ENCODE results near the gene FARP2.
"Not testable (repeated sequence)": the region's sequence is repeated elsewhere in the genome, so short reads cannot be mapped to it uniquely, and the experiment has no call there.

The FARP2 gene

GRCh38 chr2:241445426-241445825 lies 89.3 kb downstream of the FARP2 start:
- Histone ChIP-seq H3K79me1 (ENCODE audit: low read depth, low read length) (no peaks in the 10 kb centered on the region), H3K4ac (ENCODE audit: low read length) (no peak overlapping the region), H3K27ac (replicated peaks; ENCODE audit: low read length) (no peak overlapping the region), H2BK5ac (ENCODE audit: low read length) (no peak overlapping the region), H3K23ac (ENCODE audit: low read depth, low read length, poor library complexity) (no peak overlapping the region), H3K9me3 (replicated peaks in 1 of 2; ENCODE audit: control insufficient read depth in 2 of 2, insufficient read depth in 1 of 2, low read depth in 1 of 2, low read length in 2 of 2) (no peaks in the 10 kb centered on the region), H3K4me3 (ENCODE audit: low read length in 2 of 2) (no peak overlapping the region), H2BK12ac (ENCODE audit: low read length) (no peak overlapping the region), H2AK5ac (ENCODE audit: low read depth, low read length) (no peak overlapping the region), H3K4me2 (ENCODE audit: insufficient read depth, low read length, poor library complexity, severe bottlenecking) (no peak overlapping the region), H2BK120ac (ENCODE audit: low read depth, low read length) (no peak overlapping the region), H4K91ac (ENCODE audit: low read depth, low read length, poor library complexity) (no peak overlapping the region), H3K9ac (ENCODE audit: low read depth, low read length, poor library complexity) (no peak overlapping the region), H2AFZ (ENCODE audit: low read length) (no peak overlapping the region), H3K14ac (ENCODE audit: low read length) (no peak overlapping the region), H3K18ac (ENCODE audit: low read length) (no peak overlapping the region), H4K8ac (ENCODE audit: low read depth, low read length) (no peak overlapping the region), H3K27me3 (ENCODE audit: control insufficient read depth in 3 of 3, insufficient read depth in 3 of 3, low read depth in 1 of 3, low read length in 3 of 3) (no peaks in the 10 kb centered on the region), H3K36me3 (replicated peaks in 1 of 2; ENCODE audit: control insufficient read depth in 2 of 2, insufficient read depth in 2 of 2, low read length in 2 of 2) (peaks cover 6 to 53% of the 10 kb centered on the region in 2 donors), H3K4me1 (ENCODE audit: control insufficient read depth in 2 of 2, insufficient read depth in 1 of 2, low read depth in 1 of 2, low read length in 2 of 2) (peaks cover 0 to 3% of the 10 kb centered on the region in 2 donors), H2BK15ac (ENCODE audit: low read length) (no peak overlapping the region)
- DNase-seq (ENCODE audit: low spot score), result no peak
- WGBS, 2 donors (ENCODE audit: extremely low coverage in 2 of 2, insufficient read length in 2 of 2, insufficient replicate concordance in 1 of 2), result no CpG with 5 or more reads among the region's 2 CpGs

DNA sequence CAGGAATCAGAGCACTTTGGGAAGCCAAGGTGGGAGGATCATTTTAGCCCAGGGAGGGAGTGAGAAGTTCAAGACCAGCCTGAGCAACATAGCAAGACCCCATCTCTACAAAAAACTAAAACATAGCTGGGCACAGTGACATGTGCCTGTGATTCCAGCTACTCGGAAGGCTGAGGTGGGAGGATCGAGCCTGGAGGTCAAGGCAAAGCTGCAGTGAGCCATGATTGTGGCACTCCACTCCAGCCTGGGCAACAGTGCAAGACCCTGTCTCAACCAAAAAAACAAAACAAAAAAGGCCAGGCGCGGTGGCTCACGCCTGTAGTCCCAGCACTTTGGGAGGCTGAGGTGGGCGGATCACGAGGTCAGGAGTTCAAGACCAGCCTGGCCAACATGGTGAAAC lies 94.0 kb downstream of the FARP2 start:
- not testable (repeated sequence) for H3K79me1 ChIP-seq (ENCODE audit: low read depth, low read length); H3K23ac ChIP-seq (ENCODE audit: low read depth, low read length, poor library complexity); H2AK5ac ChIP-seq (ENCODE audit: low read depth, low read length); H3K4me2 ChIP-seq (ENCODE audit: insufficient read depth, low read length, poor library complexity, severe bottlenecking); DNase-seq (ENCODE audit: low spot score); H3K27me3 ChIP-seq (ENCODE audit: control insufficient read depth in 3 of 3, insufficient read depth in 3 of 3, low read depth in 1 of 3, low read length in 3 of 3); H3K4ac ChIP-seq (ENCODE audit: low read length); H3K36me3 ChIP-seq (replicated peaks in 1 of 2; ENCODE audit: control insufficient read depth in 2 of 2, insufficient read depth in 2 of 2, low read length in 2 of 2); H3K14ac ChIP-seq (ENCODE audit: low read length); H4K91ac ChIP-seq (ENCODE audit: low read depth, low read length, poor library complexity); H2BK5ac ChIP-seq (ENCODE audit: low read length); H2AFZ ChIP-seq (ENCODE audit: low read length); H2BK12ac ChIP-seq (ENCODE audit: low read length); H2BK120ac ChIP-seq (ENCODE audit: low read depth, low read length); H2BK15ac ChIP-seq (ENCODE audit: low read length); H3K18ac ChIP-seq (ENCODE audit: low read length); H3K4me3 ChIP-seq (ENCODE audit: low read length in 2 of 2); H3K27ac ChIP-seq (replicated peaks; ENCODE audit: low read length); H3K9ac ChIP-seq (ENCODE audit: low read depth, low read length, poor library complexity); H3K9me3 ChIP-seq (replicated peaks in 1 of 2; ENCODE audit: control insufficient read depth in 2 of 2, insufficient read depth in 1 of 2, low read depth in 1 of 2, low read length in 2 of 2); H3K4me1 ChIP-seq (ENCODE audit: control insufficient read depth in 2 of 2, insufficient read depth in 1 of 2, low read depth in 1 of 2, low read length in 2 of 2); H4K8ac ChIP-seq (ENCODE audit: low read depth, low read length)
- no CpG with 5 or more reads among the region's 7 CpGs for WGBS, 2 donors (ENCODE audit: extremely low coverage in 2 of 2, insufficient read length in 2 of 2, insufficient replicate concordance in 1 of 2)

DNA sequence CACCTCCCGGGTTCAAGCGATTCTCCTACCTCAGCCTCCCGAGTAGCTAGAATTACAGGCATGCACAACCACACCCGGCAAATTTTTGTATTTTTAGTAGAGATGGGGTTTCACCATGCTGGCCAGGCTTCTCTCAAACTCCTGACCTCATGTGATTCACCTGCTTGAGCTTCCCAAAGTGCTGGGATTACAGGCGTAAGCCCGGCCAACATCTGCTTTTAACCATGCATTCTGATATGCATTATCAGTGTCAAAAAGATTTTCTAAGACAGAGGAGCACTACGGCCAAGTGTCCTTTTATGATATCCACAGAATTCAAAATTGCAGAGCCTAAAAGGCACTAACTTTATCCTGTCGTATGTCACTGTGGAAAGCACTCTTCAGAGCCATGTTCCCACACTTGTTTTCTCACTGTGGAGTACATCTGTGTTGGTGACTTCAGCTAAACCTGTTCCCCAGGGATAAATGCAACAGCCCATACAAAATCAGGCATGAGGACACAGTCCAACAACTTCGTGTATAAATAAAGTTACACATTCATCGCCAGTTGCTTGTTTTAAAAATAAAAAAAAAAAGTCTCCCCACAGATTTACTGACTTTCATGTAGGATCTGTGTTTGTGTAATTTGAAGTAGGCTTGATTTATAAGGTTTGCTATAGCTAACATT lies 95.9 kb downstream of the FARP2 start:
- Histone ChIP-seq H2AFZ (ENCODE audit: low read length) (no peak overlapping the region), H3K9me3 (replicated peaks in 1 of 2; ENCODE audit: control insufficient read depth in 2 of 2, insufficient read depth in 1 of 2, low read depth in 1 of 2, low read length in 2 of 2) (no peaks in the 10 kb centered on the region), H3K27me3 (ENCODE audit: control insufficient read depth in 3 of 3, insufficient read depth in 3 of 3, low read depth in 1 of 3, low read length in 3 of 3) (no peaks in the 10 kb centered on the region), H3K4me3 (ENCODE audit: low read length in 2 of 2) (no peak overlapping the region), H3K14ac (ENCODE audit: low read length) (no peak overlapping the region), H3K4ac (ENCODE audit: low read length) (no peak overlapping the region), H4K91ac (ENCODE audit: low read depth, low read length, poor library complexity) (no peak overlapping the region), H2BK5ac (ENCODE audit: low read length) (no peak overlapping the region), H3K23ac (ENCODE audit: low read depth, low read length, poor library complexity) (no peak overlapping the region), H4K8ac (ENCODE audit: low read depth, low read length) (no peak overlapping the region), H2AK5ac (ENCODE audit: low read depth, low read length) (no peak overlapping the region), H3K27ac (replicated peaks; ENCODE audit: low read length) (no peak overlapping the region), H3K4me2 (ENCODE audit: insufficient read depth, low read length, poor library complexity, severe bottlenecking) (no peak overlapping the region), H3K79me1 (ENCODE audit: low read depth, low read length) (peaks cover 1% of the 10 kb centered on the region), H3K4me1 (ENCODE audit: control insufficient read depth in 2 of 2, insufficient read depth in 1 of 2, low read depth in 1 of 2, low read length in 2 of 2) (peaks cover 0 to 2% of the 10 kb centered on the region in 2 donors), H3K36me3 (replicated peaks in 1 of 2; ENCODE audit: control insufficient read depth in 2 of 2, insufficient read depth in 2 of 2, low read length in 2 of 2) (no peaks in the 10 kb centered on the region), H3K9ac (ENCODE audit: low read depth, low read length, poor library complexity) (no peak overlapping the region), H3K18ac (ENCODE audit: low read length) (no peak overlapping the region), H2BK12ac (ENCODE audit: low read length) (no peak overlapping the region), H2BK120ac (ENCODE audit: low read depth, low read length) (no peak overlapping the region), H2BK15ac (ENCODE audit: low read length) (no peak overlapping the region)
- no CpG with 5 or more reads among the region's 10 CpGs for WGBS, 2 donors (ENCODE audit: extremely low coverage in 2 of 2, insufficient read length in 2 of 2, insufficient replicate concordance in 1 of 2)
- DNase-seq (ENCODE audit: low spot score), result no peak

DNA sequence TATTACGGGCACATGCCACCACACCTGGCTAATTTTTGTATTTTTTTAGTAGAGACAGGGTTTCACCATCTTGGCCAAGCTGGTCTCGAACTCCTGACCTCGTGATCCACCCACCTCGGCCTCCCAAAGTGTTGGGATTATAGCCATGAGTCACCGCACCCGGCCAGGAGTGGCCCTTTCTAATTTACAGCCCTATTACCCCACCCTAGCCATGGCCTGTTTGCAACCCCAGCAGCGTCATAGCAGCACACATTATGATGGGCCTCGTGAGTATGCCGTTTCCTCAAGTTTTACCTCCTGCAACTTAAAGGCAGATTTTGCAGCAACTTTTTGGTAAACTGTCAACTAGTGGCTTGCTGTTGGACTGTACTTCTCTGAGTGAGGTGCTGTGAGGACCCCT lies 97.8 kb downstream of the FARP2 start:
- not testable (repeated sequence) for DNase-seq (ENCODE audit: low spot score); H3K27ac ChIP-seq (replicated peaks; ENCODE audit: low read length); H2BK5ac ChIP-seq (ENCODE audit: low read length); H3K4me3 ChIP-seq (ENCODE audit: low read length in 2 of 2); H2BK12ac ChIP-seq (ENCODE audit: low read length); H2BK120ac ChIP-seq (ENCODE audit: low read depth, low read length); H3K14ac ChIP-seq (ENCODE audit: low read length); H3K4ac ChIP-seq (ENCODE audit: low read length); H3K23ac ChIP-seq (ENCODE audit: low read depth, low read length, poor library complexity); H3K27me3 ChIP-seq (ENCODE audit: control insufficient read depth in 3 of 3, insufficient read depth in 3 of 3, low read depth in 1 of 3, low read length in 3 of 3); H3K18ac ChIP-seq (ENCODE audit: low read length); H2BK15ac ChIP-seq (ENCODE audit: low read length); H3K4me1 ChIP-seq (ENCODE audit: control insufficient read depth in 2 of 2, insufficient read depth in 1 of 2, low read depth in 1 of 2, low read length in 2 of 2); H3K79me1 ChIP-seq (ENCODE audit: low read depth, low read length); H2AK5ac ChIP-seq (ENCODE audit: low read depth, low read length); H3K4me2 ChIP-seq (ENCODE audit: insufficient read depth, low read length, poor library complexity, severe bottlenecking); H3K36me3 ChIP-seq (replicated peaks in 1 of 2; ENCODE audit: control insufficient read depth in 2 of 2, insufficient read depth in 2 of 2, low read length in 2 of 2); H3K9ac ChIP-seq (ENCODE audit: low read depth, low read length, poor library complexity); H2AFZ ChIP-seq (ENCODE audit: low read length); H3K9me3 ChIP-seq (replicated peaks in 1 of 2; ENCODE audit: control insufficient read depth in 2 of 2, insufficient read depth in 1 of 2, low read depth in 1 of 2, low read length in 2 of 2); H4K91ac ChIP-seq (ENCODE audit: low read depth, low read length, poor library complexity); H4K8ac ChIP-seq (ENCODE audit: low read depth, low read length)
- no CpG with 5 or more reads among the region's 9 CpGs for WGBS, 2 donors (ENCODE audit: extremely low coverage in 2 of 2, insufficient read length in 2 of 2, insufficient replicate concordance in 1 of 2)
